A549 (cell line): ENCODE measurements around the gene TRANK1. TPM values are rescaled to one million over a fixed set of nuclear protein-coding genes. Genes with fewer than 3 reads are reported as not detected.

Experiments
- ATAC-seq, 2 experiments: fragments of 200-7000 bp in 1 of 2; fragments of >200 bp in 1 of 2; cut with Nextera tagmentation in 1 of 2; cut with Tn5 transposase in 1 of 2; 3 replicates each; pipeline versions ENCODE4 v1.8.0 to v1.9.1; 2018 to 2020; ENCODE audit warnings: mild to moderate bottlenecking in 1 of 2, moderate library complexity in 1 of 2
- CTCF ChIA-PET: fragments of 300-600 bp; sonication (Branson Sonifier 250); formaldehyde crosslinking; extraction: SDS; loops from one replicate; lab custom pipeline; 2021; ENCODE audit warnings: antibody characterized with exemption, inconsistent platforms; lab: Yijun Ruan, JAX
- POLR2A ChIA-PET: fragments of 350-600 bp; formaldehyde crosslinking; extraction: SDS; loops from one replicate; lab custom pipeline; 2021; ENCODE audit warnings: antibody characterized with exemption, inconsistent platforms; lab: Yijun Ruan, JAX
- DNase-seq, 2 experiments: peaks; one replicate each; pipeline versions ENCODE4 v3.0.0 to v3.0.0-alpha.2; 2011 to 2016; ENCODE audit warnings: low read depth in 1 of 2, low spot score in 1 of 2
- FAIRE-seq: peaks from 2 replicates; lab custom pipeline; 2011; peaks lifted over from hg19 to GRCh38; lab: Jason Lieb, UNC
- H3K27ac ChIP-seq, 2 experiments: fragments of >200 bp; sonication (Bioruptor Twin); formaldehyde crosslinking; 3 replicates each; pipeline ENCODE4 v1.5.1; 2016 to 2017
- H3K4me1 ChIP-seq: fragments of >200 bp; sonication (Bioruptor Twin); formaldehyde crosslinking; 3 replicates; pipeline ENCODE4 v1.6.1; 2016
- H3K4me2 ChIP-seq: fragments of >200 bp; sonication (Bioruptor Twin); formaldehyde crosslinking; 3 replicates; pipeline ENCODE4 v1.6.1; 2016
- H3K4me3 ChIP-seq: fragments of >200 bp; sonication (Bioruptor Twin); formaldehyde crosslinking; 3 replicates; pipeline ENCODE4 v1.5.1; 2016
- H3K9me3 ChIP-seq: fragments of >200 bp; sonication (Bioruptor Twin); formaldehyde crosslinking; 3 replicates; pipeline ENCODE4 v1.6.1; 2016
- BHLHE40 ChIP-seq: IDR thresholded peaks from 2 replicates; pipeline ENCODE4 v1.6.1; 2012; ENCODE audit warnings: low read depth, low read length, inconsistent platforms
- CEBPB ChIP-seq, 2 experiments: fragments of >200 bp in 1 of 2; sonication (Bioruptor Twin) in 1 of 2; formaldehyde crosslinking in 1 of 2; IDR thresholded peaks; 2 replicates each; pipeline ENCODE4 v1.6.1; 2012 to 2016
- CHD4 ChIP-seq: fragments of 200-600 bp; sonication (generic); IDR thresholded peaks from 2 replicates; pipeline ENCODE4 v1.6.1; 2016; ENCODE audit warnings: antibody characterized with exemption, mild to moderate bottlenecking, borderline replicate concordance
- EP300 ChIP-seq, 2 experiments: fragments of >200 bp; sonication (Bioruptor Twin); formaldehyde crosslinking; IDR thresholded peaks; 2 replicates in 1 of 2; 3 replicates in 1 of 2; pipeline ENCODE4 v1.6.1; 2016 to 2017
- FOSL2 ChIP-seq, 2 experiments: fragments of 450-650 bp in 1 of 2; fragments of >200 bp in 1 of 2; sonication (Bioruptor Twin) in 1 of 2; formaldehyde crosslinking; IDR thresholded peaks; 2 replicates each; pipeline versions ENCODE4 v1.5.0 to v1.6.1; 2016 to 2020; ENCODE audit warnings: mild to moderate bottlenecking in 1 of 2, moderate library complexity in 1 of 2
- FOXS1 ChIP-seq: fragments of 250-450 bp; sonication (Bioruptor Pico); IDR thresholded peaks from 2 replicates; pipeline ENCODE4 v1.5.0; 2020; ENCODE audit warnings: mild to moderate bottlenecking, moderate library complexity
- HOXA7 ChIP-seq: fragments of 250-450 bp; sonication (Bioruptor Pico); IDR thresholded peaks from 2 replicates; pipeline ENCODE4 v1.5.0; 2020; ENCODE audit warnings: mild to moderate bottlenecking, moderate library complexity
- JUN ChIP-seq, 2 experiments: fragments of >200 bp; sonication (Bioruptor Twin); formaldehyde crosslinking; IDR thresholded peaks; 2 replicates in 1 of 2; 3 replicates in 1 of 2; pipeline ENCODE4 v1.6.1; 2016 to 2017
- KDM1A ChIP-seq: fragments of 200-600 bp; sonication (generic); IDR thresholded peaks from 2 replicates; pipeline ENCODE4 v1.6.1; 2016; ENCODE audit warnings: low read depth, mild to moderate bottlenecking
- NFE2L2 ChIP-seq: fragments of 150-350 bp; conservative IDR thresholded peaks from 2 replicates; pipeline ENCODE4 v1.6.1; 2014; ENCODE audit warnings: low read length
- POLR2A ChIP-seq: IDR thresholded peaks from 2 replicates; pipeline ENCODE4 v1.6.1; 2012; ENCODE audit warnings: mild to moderate bottlenecking, low read length
- RAD21 ChIP-seq, 2 experiments: fragments of >200 bp in 1 of 2; sonication (Bioruptor Twin) in 1 of 2; formaldehyde crosslinking in 1 of 2; IDR thresholded peaks in 1 of 2; conservative IDR thresholded peaks in 1 of 2; 2 replicates in 1 of 2; 3 replicates in 1 of 2; pipeline ENCODE4 v1.6.1; 2012 to 2018; ENCODE audit warnings: inconsistent platforms in 1 of 2
- RCOR1 ChIP-seq: fragments of 150-350 bp; IDR thresholded peaks from 2 replicates; pipeline ENCODE4 v1.6.1; 2014; ENCODE audit warnings: antibody characterized with exemption, low read length, low read depth
- RFX5 ChIP-seq: fragments of 450-650 bp; IDR thresholded peaks from 2 replicates; pipeline ENCODE4 v1.7.1; 2014; ENCODE audit warnings: antibody characterized with exemption, mild to moderate bottlenecking, moderate library complexity
- TFCP2L1 ChIP-seq: fragments of 250-450 bp; sonication (Bioruptor Pico); IDR thresholded peaks from 2 replicates; pipeline ENCODE4 v1.5.0; 2021; ENCODE audit warnings: mild to moderate bottlenecking
- USF2 ChIP-seq: fragments of 450-650 bp; IDR thresholded peaks from 2 replicates; pipeline ENCODE4 v1.6.1; 2014; ENCODE audit warnings: antibody characterized with exemption
- WGBS: methylation state at CpG from one replicate; pipeline ENCODE4 v1.1.6; 2017; ENCODE audit errors: missing lambda C conversion rate; 5-methylcytosine and 5-hydroxymethylcytosine counted together
- polyA plus RNA-seq, 4 experiments: library from polyadenylated mRNA; depleted of rRNA in 3 of 4; stranded (reverse); fragments of >200 nt; fragmentation: RNase III in 1 of 4; extraction: RNeasy Plus Mini Kit Qiagen cat#74134 plus additional on column Dnase treatment in 1 of 4; gene quantifications; 2 replicates in 3 of 4; 3 replicates in 1 of 4; pipeline ENCODE4 v1.2.3, GENCODE V29; 2011 to 2017
- TF ChIP-seq, protein P1 (sequence below): IDR thresholded peaks from 2 replicates; pipeline ENCODE4 v1.6.1; 2012
- TF ChIP-seq, protein P2 (sequence below): fragments of >200 bp; sonication (Bioruptor Twin); formaldehyde crosslinking; IDR thresholded peaks from 3 replicates; pipeline ENCODE4 v1.6.1; 2016
- TF ChIP-seq, protein P3 (sequence below): fragments of >200 bp; sonication (Bioruptor Twin); formaldehyde crosslinking; IDR thresholded peaks from 3 replicates; pipeline ENCODE4 v1.5.1; 2016

The TRANK1 gene
- polyA plus RNA-seq, 2 of the 4 experiments (the other 2 are of a cell fraction), result 0.58 to 3.2 TPM

DNA sequence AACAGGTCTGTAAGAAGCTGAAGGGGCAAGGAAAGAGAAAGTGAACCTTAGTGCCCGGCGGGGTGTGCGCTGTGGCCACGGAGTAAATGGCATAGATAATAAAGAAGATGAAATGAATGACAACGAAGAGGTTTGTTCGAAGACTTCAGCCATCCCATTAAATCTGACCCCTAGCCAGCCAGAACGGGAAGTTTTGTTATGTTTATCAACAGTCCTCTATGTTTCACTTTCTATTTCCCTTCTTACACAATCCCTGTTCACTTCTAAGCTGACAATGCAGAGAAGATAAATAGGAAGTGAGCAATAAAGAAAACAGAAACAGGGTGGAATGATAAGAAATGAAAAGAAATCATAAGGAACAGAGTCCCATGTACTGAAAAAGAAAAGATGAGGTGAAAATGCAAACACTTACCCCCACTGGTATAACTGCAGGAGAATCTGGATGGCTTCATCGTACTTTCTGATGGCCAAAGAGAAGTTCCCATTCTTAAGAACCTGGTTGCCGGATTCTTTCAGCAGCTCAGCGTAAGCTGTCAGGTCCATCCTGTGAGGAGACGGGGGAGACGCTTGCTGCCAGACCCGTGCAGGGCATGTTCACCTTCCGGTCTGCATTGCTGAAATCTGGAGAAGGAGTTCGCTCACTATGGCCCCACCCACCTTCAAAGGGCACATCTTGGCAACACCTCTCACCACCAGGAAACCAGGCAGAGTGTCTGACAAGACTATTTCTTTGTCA, 36.8 kb downstream of the TRANK1 start:
- POLR2A ChIA-PET, result interaction anchor here (1.0 kb wide), 1 partner anchor 85 kb away, joined by 5 read pairs; the partner anchor contains the start of genes EPM2AIP1 and MLH1
- DNase-seq, result peak; percentile 66 to 79
- CTCF ChIA-PET, result interaction anchor here (1.6 to 4.7 kb wide), 3 partner anchors 10 to 51 kb away, joined by 7 to 23 read pairs (median 8); no protein-coding TSS in a partner anchor
- Histone ChIP-seq H3K27ac (peak overlapping the region; percentile 54 to 77), H3K4me1 (peaks cover 20% of the 10 kb centered on the region; the same call in 2 of the 3 replicates), H3K9me3 (no peaks in the 10 kb centered on the region), H3K4me2 (peak overlapping the region; percentile 88), H3K4me3 (peak overlapping the region; percentile 62)
- FAIRE-seq, result no peak
- no peak for TF ChIP-seq CHD4
- TF ChIP-seq, protein P1, sequence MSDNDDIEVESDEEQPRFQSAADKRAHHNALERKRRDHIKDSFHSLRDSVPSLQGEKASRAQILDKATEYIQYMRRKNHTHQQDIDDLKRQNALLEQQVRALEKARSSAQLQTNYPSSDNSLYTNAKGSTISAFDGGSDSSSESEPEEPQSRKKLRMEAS, result no peak
- no peak for TF ChIP-seq TFCP2L1 (CRISPR knock-in tag)
- TF ChIP-seq NFE2L2, result no peak
- no peak for TF ChIP-seq RAD21 (conservative IDR thresholded peaks at IDR 0.05 in 1 of 2, IDR thresholded peaks at IDR 0.05 in 1 of 2)
- no peak for TF ChIP-seq EP300 (IDR thresholded peaks at IDR 0.05)
- no peak for TF ChIP-seq KDM1A
- TF ChIP-seq USF2, result no peak
- no peak for TF ChIP-seq RFX5
- TF ChIP-seq, protein P2, sequence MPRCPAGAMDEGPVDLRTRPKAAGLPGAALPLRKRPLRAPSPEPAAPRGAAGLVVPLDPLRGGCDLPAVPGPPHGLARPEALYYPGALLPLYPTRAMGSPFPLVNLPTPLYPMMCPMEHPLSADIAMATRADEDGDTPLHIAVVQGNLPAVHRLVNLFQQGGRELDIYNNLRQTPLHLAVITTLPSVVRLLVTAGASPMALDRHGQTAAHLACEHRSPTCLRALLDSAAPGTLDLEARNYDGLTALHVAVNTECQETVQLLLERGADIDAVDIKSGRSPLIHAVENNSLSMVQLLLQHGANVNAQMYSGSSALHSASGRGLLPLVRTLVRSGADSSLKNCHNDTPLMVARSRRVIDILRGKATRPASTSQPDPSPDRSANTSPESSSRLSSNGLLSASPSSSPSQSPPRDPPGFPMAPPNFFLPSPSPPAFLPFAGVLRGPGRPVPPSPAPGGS, result no peak
- peak; percentile 61 to 62; a peak in 3 of 4 replicates for TF ChIP-seq CEBPB (IDR thresholded peaks at IDR 0.05)
- no peak for TF ChIP-seq JUN (IDR thresholded peaks at IDR 0.05)
- no peak for TF ChIP-seq FOSL2 (IDR thresholded peaks at IDR 0.05)
- TF ChIP-seq FOSL2 (CRISPR knock-in tag; IDR thresholded peaks at IDR 0.05), result no peak
- peak; percentile 64; the same call in 1 of the 2 replicates for TF ChIP-seq BHLHE40
- TF ChIP-seq FOXS1 (CRISPR knock-in tag), result no peak
- TF ChIP-seq, protein P3, sequence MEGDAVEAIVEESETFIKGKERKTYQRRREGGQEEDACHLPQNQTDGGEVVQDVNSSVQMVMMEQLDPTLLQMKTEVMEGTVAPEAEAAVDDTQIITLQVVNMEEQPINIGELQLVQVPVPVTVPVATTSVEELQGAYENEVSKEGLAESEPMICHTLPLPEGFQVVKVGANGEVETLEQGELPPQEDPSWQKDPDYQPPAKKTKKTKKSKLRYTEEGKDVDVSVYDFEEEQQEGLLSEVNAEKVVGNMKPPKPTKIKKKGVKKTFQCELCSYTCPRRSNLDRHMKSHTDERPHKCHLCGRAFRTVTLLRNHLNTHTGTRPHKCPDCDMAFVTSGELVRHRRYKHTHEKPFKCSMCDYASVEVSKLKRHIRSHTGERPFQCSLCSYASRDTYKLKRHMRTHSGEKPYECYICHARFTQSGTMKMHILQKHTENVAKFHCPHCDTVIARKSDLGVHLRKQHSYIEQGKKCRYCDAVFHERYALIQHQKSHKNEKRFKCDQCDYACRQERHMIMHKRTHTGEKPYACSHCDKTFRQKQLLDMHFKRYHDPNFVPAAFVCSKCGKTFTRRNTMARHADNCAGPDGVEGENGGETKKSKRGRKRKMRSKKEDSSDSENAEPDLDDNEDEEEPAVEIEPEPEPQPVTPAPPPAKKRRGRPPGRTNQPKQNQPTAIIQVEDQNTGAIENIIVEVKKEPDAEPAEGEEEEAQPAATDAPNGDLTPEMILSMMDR, result no peak
- peak; percentile 88 to 92 for ATAC-seq
- 2% methylated on average over 15 of the region's 15 CpGs for WGBS

DNA sequence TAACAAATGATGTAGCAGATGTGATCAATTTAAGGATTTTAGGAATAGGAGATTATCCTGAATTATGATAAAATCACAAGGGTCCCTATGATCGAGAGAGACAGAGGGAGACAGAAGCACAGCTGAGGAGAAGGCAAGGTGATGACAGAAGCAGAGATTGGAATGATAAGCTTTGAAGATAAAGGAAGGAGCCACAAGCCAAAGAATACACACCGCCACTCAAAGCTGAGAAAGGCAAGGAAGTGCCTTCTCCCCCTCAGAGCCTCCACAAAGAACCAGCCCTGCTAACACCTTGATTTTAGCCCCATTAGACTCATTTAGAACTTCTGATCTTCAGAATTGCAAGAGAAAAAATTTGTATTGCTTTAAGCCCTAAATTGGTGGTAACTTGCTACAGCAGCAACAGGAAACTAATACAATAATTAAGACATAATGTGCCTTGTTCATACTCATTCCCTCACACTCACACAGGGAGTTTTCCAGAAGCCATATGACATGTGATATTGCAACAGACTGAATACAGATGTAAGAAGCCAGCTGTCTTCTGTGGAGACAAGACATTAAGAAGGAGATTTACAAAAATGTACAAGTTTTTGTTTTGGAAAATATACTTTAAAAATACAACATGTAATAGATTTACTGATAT, 38.2 kb downstream of the TRANK1 start:
- CTCF ChIA-PET, result interaction anchor here (1.2 to 4.7 kb wide), 5 partner anchors 9 to 307 kb away, joined by 3 to 23 read pairs (median 7); no protein-coding TSS in a partner anchor
- TF ChIP-seq EP300 (IDR thresholded peaks at IDR 0.05) (no peak), POLR2A (no peak), HOXA7 (CRISPR knock-in tag) (no peak), RCOR1 (no peak)
- Histone ChIP-seq H3K4me2 (no peak overlapping the region), H3K27ac (no peak overlapping the region), H3K9me3 (no peaks in the 10 kb centered on the region), H3K4me1 (peaks cover 10% of the 10 kb centered on the region; the same call in 1 of the 3 replicates), H3K4me3 (no peak overlapping the region)
- POLR2A ChIA-PET, result no interaction called here
- WGBS, result 86% methylated on average over 2 of the region's 2 CpGs
- DNase-seq (no peak), FAIRE-seq (no peak), ATAC-seq (no peak)
